Right lobe of liver (tissue), 6 donors: ENCODE measurements around the gene ADGRF1. TPM values are rescaled to one million over a fixed set of nuclear protein-coding genes. Genes with fewer than 3 reads are reported as not detected.

Source experiments
- ATAC-seq, 4 donors: fragments of 200-7000 bp; cut with Tn5 transposase; one replicate each; pipeline ENCODE4 v1.9.1; 2020; ENCODE audit warnings: mild to moderate bottlenecking in 4 of 4, moderate library complexity in 4 of 4
- DNase-seq, 3 donors: peaks; one replicate each; pipeline ENCODE4 v3.0.0-alpha.2; 2020
- H3K27ac ChIP-seq, 3 donors: fragments of 200-600 bp; one replicate each; pipeline ENCODE4 v1.8.0; 2022
- H3K27me3 ChIP-seq, 2 donors: fragments of 200-600 bp; one replicate each; pipeline ENCODE4 v1.8.0; 2022
- H3K36me3 ChIP-seq, 4 donors: fragments of 200-600 bp; sonication (generic) in 1 of 4; one replicate each; pipeline versions ENCODE4 v1.5.1 to v1.8.0; 2017 to 2022; ENCODE audit warnings: control low read depth in 1 of 4
- H3K4me1 ChIP-seq, 4 donors: fragments of 200-600 bp; sonication (generic) in 1 of 4; one replicate each; pipeline versions ENCODE4 v1.5.1 to v1.8.0; 2017 to 2022; ENCODE audit warnings: control low read depth in 1 of 4
- H3K4me3 ChIP-seq, 3 donors: fragments of 200-600 bp; one replicate each; pipeline ENCODE4 v1.8.0; 2022
- H3K9me3 ChIP-seq, 4 donors: fragments of 200-600 bp; sonication (generic) in 1 of 4; one replicate each; pipeline versions ENCODE4 v1.5.1 to v1.8.0; 2017 to 2022; ENCODE audit warnings: control low read depth in 1 of 4
- POLR2A ChIP-seq: fragments of 450-650 bp; IDR thresholded peaks from one replicate; pipeline ENCODE4 v1.6.1; 2017; ENCODE audit warnings: antibody characterized with exemption, mild to moderate bottlenecking
- WGBS: methylation state at CpG from one replicate; pipeline ENCODE4 v1.1.6; 2018; ENCODE audit warnings: low coverage, low lambda C conversion rate; ENCODE audit not compliant: insufficient coverage; ENCODE audit errors: missing lambda C conversion rate; 5-methylcytosine and 5-hydroxymethylcytosine counted together
- intact Hi-C, 2 donors: fragments of 100-400 bp; cut with DNase I; formaldehyde crosslinking; loops; one replicate each; pipeline versions ENCODE4 v1.11.2 to v1.14.1; 2022
- total RNA-seq, 6 experiments: library from RNA; depleted of rRNA in 2 of 6; stranded (reverse); fragments of >200 nt in 2 of 6; fragmentation: NEBNext Ultra II Directional in 3 of 6; extraction: Animal tissue kit (Norgen Biotek cat#: 25700) in 3 of 6; gene quantifications; one replicate each; pipeline versions ENCODE4 v1.1.0 to v1.2.4, GENCODE V29; 2016 to 2023
- TF ChIP-seq, protein P1 (sequence below), 4 donors: fragments of 200-600 bp in 3 of 4; fragments of 450-650 bp in 1 of 4; IDR thresholded peaks; one replicate each; pipeline versions ENCODE4 v1.5.1 to v1.8.0; 2016 to 2022; ENCODE audit warnings: antibody characterized with exemption in 4 of 4, mild to moderate bottlenecking in 2 of 4
- donor health status: DM: no; HTN: yes; CAD: no.
- donor health status: DM: no; HTN: no; CAD: no.
- donor health status: DM: no; HTN: no; CAD: no.
- donor health status: DM: no; HTN: yes; CAD: no.
- donor health status: DM: no; HTN: yes; CAD: no.

Gene ADGRF1
- total RNA-seq, 6 experiments from 2014 or later: not detected

- Histone ChIP-seq H3K9me3 (no peaks in the 10 kb centered on the region), H3K36me3 (no peaks in the 10 kb centered on the region), H3K27me3 (no peaks in the 10 kb centered on the region), H3K4me3 (no peak overlapping the region), H3K4me1 (no peaks in the 10 kb centered on the region), H3K27ac (no peak overlapping the region)
- DNase-seq: no peak
- TF ChIP-seq, protein P1, sequence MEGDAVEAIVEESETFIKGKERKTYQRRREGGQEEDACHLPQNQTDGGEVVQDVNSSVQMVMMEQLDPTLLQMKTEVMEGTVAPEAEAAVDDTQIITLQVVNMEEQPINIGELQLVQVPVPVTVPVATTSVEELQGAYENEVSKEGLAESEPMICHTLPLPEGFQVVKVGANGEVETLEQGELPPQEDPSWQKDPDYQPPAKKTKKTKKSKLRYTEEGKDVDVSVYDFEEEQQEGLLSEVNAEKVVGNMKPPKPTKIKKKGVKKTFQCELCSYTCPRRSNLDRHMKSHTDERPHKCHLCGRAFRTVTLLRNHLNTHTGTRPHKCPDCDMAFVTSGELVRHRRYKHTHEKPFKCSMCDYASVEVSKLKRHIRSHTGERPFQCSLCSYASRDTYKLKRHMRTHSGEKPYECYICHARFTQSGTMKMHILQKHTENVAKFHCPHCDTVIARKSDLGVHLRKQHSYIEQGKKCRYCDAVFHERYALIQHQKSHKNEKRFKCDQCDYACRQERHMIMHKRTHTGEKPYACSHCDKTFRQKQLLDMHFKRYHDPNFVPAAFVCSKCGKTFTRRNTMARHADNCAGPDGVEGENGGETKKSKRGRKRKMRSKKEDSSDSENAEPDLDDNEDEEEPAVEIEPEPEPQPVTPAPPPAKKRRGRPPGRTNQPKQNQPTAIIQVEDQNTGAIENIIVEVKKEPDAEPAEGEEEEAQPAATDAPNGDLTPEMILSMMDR (IDR thresholded peaks at IDR 0.05): no peak
- TF ChIP-seq POLR2A: no peak
- no peak for ATAC-seq
- 83% methylated on average over 2 of the region's 2 CpGs for WGBS
- intact Hi-C loops: no loop called here
These were observed 22.1 kb upstream of the ADGRF1 start for GRCh38 chr6:47064274-47064673.

DNA sequence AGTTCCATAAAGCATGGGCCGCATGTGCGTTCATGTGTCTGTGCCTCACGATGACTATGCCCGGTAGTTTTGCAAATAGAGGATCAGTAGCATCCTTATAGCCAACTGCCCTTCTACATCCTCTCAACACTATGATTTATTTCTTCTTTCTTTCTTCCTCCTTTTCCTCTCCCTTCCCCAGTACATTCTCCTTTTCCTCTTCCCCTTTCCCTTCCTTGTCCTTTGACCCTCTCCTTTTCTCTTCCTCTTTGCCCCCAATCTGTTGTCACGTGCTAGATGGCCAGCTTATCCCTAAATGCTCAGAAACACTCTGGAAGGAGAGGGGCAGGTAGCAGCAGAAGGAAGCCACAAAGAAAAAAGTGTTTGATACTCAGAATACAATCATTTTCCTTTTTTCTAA, 20.2 kb upstream of the ADGRF1 start:
- DNase-seq (no peak), ATAC-seq (no peak)
- Histone ChIP-seq H3K27ac (no peak overlapping the region), H3K36me3 (no peaks in the 10 kb centered on the region), H3K4me1 (no peaks in the 10 kb centered on the region), H3K27me3 (no peaks in the 10 kb centered on the region), H3K4me3 (no peak overlapping the region), H3K9me3 (no peaks in the 10 kb centered on the region)
- intact Hi-C loops: no loop called here
- TF ChIP-seq, protein P1 (IDR thresholded peaks at IDR 0.05): no peak
- TF ChIP-seq POLR2A: no peak
- 67% methylated on average over 3 of the region's 5 CpGs for WGBS

GRCh38 chr6:47061309-47062300, 19.5 kb upstream of the ADGRF1 start:
- ATAC-seq: peak; percentile 65 to 86 (median 74)

DNA sequence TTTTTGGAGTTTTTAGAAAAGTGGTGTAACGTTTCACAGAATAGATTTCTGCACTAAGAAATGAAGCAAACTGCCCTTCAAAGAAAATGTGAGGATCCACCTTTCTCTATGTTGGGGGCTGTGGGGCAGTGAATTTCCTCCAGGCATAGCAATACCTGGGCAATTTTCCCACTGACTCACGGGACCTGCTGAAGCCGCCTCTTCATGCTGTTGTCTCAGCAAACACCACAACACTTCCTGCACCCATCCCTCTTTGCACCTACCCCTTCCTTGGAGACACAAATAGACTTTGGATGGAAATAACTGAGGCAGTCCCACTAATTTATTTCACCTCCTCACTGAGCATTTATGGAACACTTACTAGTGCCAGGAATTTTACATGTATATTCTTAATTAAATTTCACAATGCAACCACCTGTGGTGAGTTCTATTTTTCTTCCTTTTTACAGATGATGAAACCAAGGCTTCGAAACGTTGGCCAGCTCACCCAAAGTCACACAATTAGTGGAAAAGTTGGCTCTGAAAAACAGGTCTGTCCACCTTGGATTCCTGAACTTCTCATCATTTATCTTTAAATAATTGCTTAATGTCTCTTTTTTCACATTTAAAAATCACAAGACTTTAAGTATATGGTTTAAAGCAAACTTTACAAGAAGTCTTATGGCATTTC, 17.2 kb upstream of the ADGRF1 start:
- TF ChIP-seq POLR2A: no peak
- TF ChIP-seq, protein P1 (IDR thresholded peaks at IDR 0.05): no peak
- H3K9me3 ChIP-seq: no peaks in the 10 kb centered on the region
- no peak for DNase-seq
- no peaks in the 10 kb centered on the region for H3K4me1 ChIP-seq
- H3K27ac ChIP-seq: no peak overlapping the region
- no peak overlapping the region for H3K4me3 ChIP-seq
- no peaks in the 10 kb centered on the region for H3K27me3 ChIP-seq
- no peak for ATAC-seq
- H3K36me3 ChIP-seq: no peaks in the 10 kb centered on the region
- intact Hi-C loops: no loop called here
- WGBS: 56% methylated on average over 5 of the region's 5 CpGs

More at GRCh38 chr6:47061309-47062300, 19.5 kb upstream of the ADGRF1 start:
- no peak for TF ChIP-seq POLR2A
- TF ChIP-seq, protein P1 (IDR thresholded peaks at IDR 0.05): no peak
- intact Hi-C loops: no loop called here
- Histone ChIP-seq H3K36me3 (no peaks in the 10 kb centered on the region), H3K9me3 (no peaks in the 10 kb centered on the region), H3K4me1 (no peaks in the 10 kb centered on the region), H3K4me3 (no peak overlapping the region), H3K27ac (no peak overlapping the region), H3K27me3 (no peaks in the 10 kb centered on the region)
- 67% methylated on average over 5 of the region's 5 CpGs for WGBS
- no peak for DNase-seq
